Neutrophil (primary cell): ENCODE data around the gene NAT9.

Experiments
- H3K27ac ChIP-seq: fragments of 200-600 bp; sonication (generic); 2 replicates; pipeline ENCODE4 v1.5.1; 2016; ENCODE audit warnings: mild to moderate bottlenecking, moderate library complexity
- H3K27me3 ChIP-seq: fragments of 200-600 bp; sonication (generic); 2 replicates; pipeline ENCODE4 v1.6.0; 2016; ENCODE audit warnings: mild to moderate bottlenecking
- H3K36me3 ChIP-seq: fragments of 200-600 bp; sonication (generic); 2 replicates; pipeline ENCODE4 v1.5.1; 2017
- H3K4me1 ChIP-seq, 2 experiments: fragments of 200-600 bp in 1 of 2; sonication (generic) in 1 of 2; 1 replicate in 1 of 2; 2 replicates in 1 of 2; pipeline versions ENCODE4 v1.5.1 to v1.6.1; 2013 to 2016; ENCODE audit warnings: low read depth in 1 of 2, low read length in 1 of 2, mild to moderate bottlenecking in 1 of 2, moderate library complexity in 1 of 2; ENCODE audit not compliant: control insufficient read depth in 1 of 2, insufficient read depth in 1 of 2
- H3K4me3 ChIP-seq, 2 experiments: fragments of 200-600 bp in 1 of 2; sonication (generic) in 1 of 2; 1 replicate in 1 of 2; 2 replicates in 1 of 2; pipeline ENCODE4 v1.5.1; 2013 to 2016; ENCODE audit warnings: low read depth in 1 of 2, low read length in 1 of 2, mild to moderate bottlenecking in 1 of 2, moderate library complexity in 1 of 2
- H3K9me3 ChIP-seq: fragments of 200-600 bp; sonication (generic); 2 replicates; pipeline ENCODE4 v1.5.1; 2016
- TF ChIP-seq, protein P1 (sequence below): fragments of 200-600 bp; sonication (generic); IDR thresholded peaks from 2 replicates; pipeline ENCODE4 v1.5.1; 2016; ENCODE audit warnings: antibody characterized with exemption

The NAT9 gene

DNA sequence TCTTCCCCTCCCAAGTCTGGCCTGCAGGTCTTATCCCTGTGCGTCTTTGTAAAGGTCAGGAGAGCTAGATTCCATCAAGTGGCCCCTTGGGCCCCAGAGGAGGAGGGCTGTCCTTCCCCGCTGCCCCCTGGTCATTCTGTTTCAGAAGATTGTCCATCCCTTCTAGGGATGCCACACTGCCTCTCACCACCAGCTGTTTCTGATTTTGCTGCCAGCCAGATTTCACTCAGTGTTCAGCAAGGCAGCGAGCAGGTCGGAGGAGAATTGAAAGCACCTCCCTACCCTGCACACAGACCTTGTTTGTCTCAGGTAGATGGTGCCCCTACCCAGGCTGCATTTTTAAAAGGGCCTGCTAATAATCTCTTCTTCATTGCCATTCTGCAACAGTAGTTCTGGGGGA lies 21.7 kb upstream of the NAT9 start:
- Histone ChIP-seq H3K27me3 (no peaks in the 10 kb centered on the region), H3K9me3 (no peaks in the 10 kb centered on the region), H3K36me3 (peaks cover 100% of the 10 kb centered on the region), H3K4me3 (no peak overlapping the region), H3K27ac (no peak overlapping the region), H3K4me1 (no peaks in the 10 kb centered on the region)
- TF ChIP-seq, protein P1, sequence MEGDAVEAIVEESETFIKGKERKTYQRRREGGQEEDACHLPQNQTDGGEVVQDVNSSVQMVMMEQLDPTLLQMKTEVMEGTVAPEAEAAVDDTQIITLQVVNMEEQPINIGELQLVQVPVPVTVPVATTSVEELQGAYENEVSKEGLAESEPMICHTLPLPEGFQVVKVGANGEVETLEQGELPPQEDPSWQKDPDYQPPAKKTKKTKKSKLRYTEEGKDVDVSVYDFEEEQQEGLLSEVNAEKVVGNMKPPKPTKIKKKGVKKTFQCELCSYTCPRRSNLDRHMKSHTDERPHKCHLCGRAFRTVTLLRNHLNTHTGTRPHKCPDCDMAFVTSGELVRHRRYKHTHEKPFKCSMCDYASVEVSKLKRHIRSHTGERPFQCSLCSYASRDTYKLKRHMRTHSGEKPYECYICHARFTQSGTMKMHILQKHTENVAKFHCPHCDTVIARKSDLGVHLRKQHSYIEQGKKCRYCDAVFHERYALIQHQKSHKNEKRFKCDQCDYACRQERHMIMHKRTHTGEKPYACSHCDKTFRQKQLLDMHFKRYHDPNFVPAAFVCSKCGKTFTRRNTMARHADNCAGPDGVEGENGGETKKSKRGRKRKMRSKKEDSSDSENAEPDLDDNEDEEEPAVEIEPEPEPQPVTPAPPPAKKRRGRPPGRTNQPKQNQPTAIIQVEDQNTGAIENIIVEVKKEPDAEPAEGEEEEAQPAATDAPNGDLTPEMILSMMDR, result no peak

DNA sequence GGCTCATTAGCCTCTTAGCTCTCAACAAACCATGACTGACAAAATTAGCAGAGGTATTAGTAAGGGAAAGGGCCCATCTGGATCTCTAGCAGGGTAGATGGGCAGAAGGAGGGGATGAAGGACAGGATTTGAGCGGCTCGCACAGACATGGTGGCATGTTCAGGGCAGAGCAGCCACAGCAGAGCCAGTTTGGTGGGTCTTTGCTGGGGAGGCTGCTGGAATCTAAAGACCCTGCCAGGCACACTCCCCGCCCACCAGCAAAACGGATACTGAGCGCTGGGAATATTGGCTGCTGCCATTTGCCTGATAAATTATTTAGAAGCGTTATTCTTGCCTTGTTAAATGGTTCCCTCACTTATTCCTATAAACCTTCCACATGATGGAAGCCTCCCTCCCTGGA lies 20.7 kb upstream of the NAT9 start:
- Histone ChIP-seq H3K27ac (no peak overlapping the region), H3K4me1 (no peaks in the 10 kb centered on the region), H3K4me3 (no peak overlapping the region), H3K9me3 (no peaks in the 10 kb centered on the region), H3K27me3 (no peaks in the 10 kb centered on the region), H3K36me3 (peaks cover 96% of the 10 kb centered on the region)
- TF ChIP-seq, protein P1, result no peak

DNA sequence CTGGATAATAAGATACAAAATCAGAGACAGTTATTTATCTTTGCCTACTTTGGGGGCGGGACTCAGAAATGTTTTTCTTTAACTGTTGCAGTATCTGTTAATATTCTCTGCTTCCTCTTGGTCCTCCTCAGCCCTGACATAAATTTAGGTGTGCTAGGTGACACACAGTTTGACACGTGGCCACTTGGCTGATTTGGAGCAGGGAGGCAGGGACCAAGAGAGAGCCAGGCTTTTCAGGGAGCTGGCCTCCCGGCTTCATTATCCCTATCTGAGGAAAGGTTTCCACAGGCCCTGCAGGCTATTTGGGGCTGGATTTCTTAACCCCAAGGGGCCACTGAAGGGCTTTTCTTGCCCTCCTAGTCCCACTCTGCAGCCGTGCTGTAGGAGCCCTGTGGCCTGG lies 20.1 kb upstream of the NAT9 start:
- Histone ChIP-seq H3K4me1 (peaks cover 3 to 4% of the 10 kb centered on the region in 2 experiments), H3K27me3 (no peaks in the 10 kb centered on the region), H3K4me3 (no peak overlapping the region), H3K9me3 (no peaks in the 10 kb centered on the region), H3K36me3 (peaks cover 89% of the 10 kb centered on the region), H3K27ac (no peak overlapping the region)
- TF ChIP-seq, protein P1, result no peak

DNA sequence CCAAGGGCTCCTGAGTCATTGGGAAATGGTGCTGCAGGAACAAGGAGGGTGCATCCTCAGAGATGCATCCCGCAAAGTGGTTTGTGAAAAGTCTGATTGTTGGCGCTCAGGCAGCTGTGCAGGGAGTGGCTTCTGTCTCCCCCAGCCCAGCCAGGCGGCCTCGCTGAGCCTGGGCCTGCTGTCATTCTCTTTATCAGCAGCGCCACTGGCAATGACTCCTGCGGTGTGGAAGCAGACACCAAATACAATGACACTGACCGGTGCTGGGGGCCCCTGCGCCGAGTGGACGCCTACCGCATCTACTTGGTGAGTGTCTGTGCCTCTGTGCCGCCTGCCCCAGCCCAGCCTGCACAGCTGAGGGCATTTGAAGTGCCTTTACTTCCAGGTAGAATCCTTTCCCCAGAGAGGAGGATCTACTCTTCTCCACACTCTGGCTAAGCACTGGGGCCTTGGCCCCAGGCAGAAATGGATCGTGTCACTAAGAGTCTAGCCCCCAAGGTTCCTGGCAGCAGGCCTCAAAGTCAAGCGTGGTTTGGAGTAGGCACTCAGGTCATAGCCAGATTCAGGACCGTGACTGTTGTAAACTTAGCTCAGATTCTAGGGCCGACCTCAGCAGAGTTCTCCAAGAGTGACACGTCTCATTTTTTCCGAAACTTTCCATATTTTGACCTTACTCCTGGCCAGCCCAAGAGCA lies 19.3 kb upstream of the NAT9 start:
- Histone ChIP-seq H3K4me1 (peaks cover 10 to 12% of the 10 kb centered on the region in 2 experiments), H3K27ac (no peak overlapping the region), H3K36me3 (peaks cover 82% of the 10 kb centered on the region), H3K4me3 (no peak overlapping the region), H3K27me3 (no peaks in the 10 kb centered on the region), H3K9me3 (no peaks in the 10 kb centered on the region)
- TF ChIP-seq, protein P1, result no peak

DNA sequence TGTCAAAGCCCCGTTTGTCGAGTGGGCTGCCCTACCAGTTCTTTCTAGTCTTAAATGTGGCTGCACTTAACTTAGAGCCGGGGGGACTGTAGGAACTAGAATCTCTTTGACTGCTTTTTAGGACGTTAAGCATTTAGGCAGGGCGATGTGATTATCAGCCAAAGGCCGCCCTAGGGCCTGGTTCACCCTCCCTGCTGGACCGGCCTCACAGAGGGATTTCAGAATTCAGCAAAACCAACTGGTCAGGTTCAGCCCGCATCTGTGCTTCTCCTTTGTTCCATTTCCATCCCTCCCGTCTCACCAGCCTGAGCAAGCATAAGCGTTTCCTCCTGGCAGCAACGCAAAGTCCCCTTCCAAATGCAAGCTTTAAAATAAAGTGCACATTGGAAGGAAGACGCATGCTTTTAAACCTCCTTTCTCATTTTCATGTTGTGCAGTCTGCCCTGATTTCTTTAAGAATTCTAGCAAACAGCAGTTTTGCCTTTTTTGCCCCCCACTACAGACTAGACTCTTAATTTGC lies 16.5 kb upstream of the NAT9 start:
- Histone ChIP-seq H3K36me3 (peaks cover 61% of the 10 kb centered on the region), H3K4me1 (peaks cover 12 to 17% of the 10 kb centered on the region in 2 experiments), H3K27me3 (no peaks in the 10 kb centered on the region), H3K9me3 (no peaks in the 10 kb centered on the region), H3K27ac (no peak overlapping the region), H3K4me3 (no peak overlapping the region)
- TF ChIP-seq, protein P1, result no peak
